HG03521 (cell line): ENCODE measurements around the gene SMARCC1.

Source experiments
- ATAC-seq: cut with Tn5 transposase; IDR thresholded peaks from one replicate; pipeline ENCODE4 v1.9.1; 2021; ENCODE audit warnings: mild to moderate bottlenecking, moderate library complexity; ENCODE audit not compliant: unreplicated experiment

SMARCC1 gene

GRCh38 chr3:47565734-47566550, 215.8 kb downstream of the SMARCC1 start:
- no peak for ATAC-seq

GRCh38 chr3:47556351-47556750, 225.3 kb downstream of the SMARCC1 start:
- no peak for ATAC-seq

- no peak for ATAC-seq
Observed at GRCh38 chr3:47554335-47554734, 227.4 kb downstream of the SMARCC1 start.

DNA sequence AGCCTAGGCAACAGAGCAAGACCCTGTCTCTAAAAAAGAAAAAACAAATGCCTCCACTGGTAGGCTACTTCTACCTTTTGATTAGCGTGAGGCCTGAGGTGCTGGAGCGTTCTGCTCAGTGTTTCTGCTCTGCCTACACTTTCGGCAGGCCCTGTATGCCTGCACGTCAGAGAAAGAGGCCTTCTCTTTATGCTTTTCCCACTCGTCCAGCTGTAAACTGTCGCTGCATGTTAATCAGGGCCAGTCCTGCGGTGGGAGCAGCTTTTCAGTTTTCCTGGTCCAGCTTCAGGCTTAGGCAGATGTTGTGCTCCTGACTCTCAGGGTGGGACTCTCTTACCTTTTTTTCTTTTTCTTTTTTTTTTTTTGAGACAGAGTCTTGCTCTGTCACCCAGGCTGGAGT, 228.3 kb downstream of the SMARCC1 start:
- no peak for ATAC-seq

GRCh38 chr3:47542471-47543173, 239.1 kb downstream of the SMARCC1 start:
- ATAC-seq: no peak

DNA sequence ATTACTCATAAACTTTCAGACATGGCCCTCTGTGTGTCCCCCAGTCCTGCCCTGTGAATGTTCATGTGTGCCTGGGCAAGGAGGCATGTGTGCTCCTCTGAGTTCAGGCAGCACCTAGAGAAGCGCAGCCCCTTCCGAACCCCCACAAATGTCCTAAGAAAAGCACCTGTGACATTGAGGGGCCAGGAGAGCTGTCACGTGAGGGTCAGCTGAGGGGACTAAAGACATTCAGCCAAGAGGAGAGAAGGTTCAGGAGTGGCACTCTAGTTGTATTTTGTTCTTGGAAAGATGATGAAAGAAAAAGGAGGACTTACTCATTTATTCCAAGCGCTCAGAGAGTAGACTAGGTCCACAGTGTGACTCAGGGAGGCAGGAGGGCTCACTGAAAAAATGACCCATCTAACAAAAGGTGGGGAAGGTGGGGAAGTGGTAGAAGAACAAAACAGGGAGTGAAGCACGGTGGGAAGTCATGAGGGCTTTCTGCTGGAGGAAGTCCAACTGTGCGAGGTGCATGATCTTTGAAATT, 240.0 kb downstream of the SMARCC1 start:
- no peak for ATAC-seq

DNA sequence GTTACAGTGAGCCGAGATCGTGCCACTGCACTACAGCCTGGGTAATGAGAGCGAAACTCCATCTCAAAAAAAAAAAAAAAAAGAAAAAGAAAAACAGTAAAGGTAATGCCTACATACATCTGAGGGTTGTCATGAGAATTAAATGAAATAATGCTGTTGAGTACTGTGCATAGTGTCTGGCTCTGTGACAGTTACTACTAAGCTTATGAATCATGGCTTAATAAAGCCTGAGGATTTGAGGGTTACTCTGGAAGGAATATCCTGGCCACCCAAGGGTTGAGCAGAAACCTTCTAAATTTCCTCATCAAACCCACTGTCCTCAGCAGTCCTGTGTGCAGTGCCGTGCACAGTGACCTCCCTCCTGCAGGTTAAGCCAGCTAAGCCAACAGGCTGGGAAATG, 241.4 kb downstream of the SMARCC1 start:
- ATAC-seq: no peak

DNA sequence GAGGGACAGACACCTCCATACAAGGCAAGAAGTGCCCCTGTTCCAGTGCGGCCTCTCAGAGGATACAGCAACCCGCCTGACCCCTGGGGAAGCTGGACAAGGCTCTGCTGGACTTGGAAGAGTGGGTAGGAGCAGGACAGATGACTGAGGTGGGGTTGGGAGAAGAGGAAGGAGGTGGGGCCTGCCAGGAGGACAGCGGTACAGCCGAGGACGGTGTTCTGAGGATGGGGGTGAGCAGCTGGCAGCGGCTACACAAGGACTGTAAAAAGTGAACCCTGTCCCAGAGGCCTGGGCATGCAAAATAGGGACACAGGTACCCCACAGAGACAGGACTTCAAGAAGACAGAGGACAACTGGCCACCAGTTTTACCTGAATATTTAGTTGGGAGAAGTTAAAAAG, 244.7 kb downstream of the SMARCC1 start:
- ATAC-seq: no peak

DNA sequence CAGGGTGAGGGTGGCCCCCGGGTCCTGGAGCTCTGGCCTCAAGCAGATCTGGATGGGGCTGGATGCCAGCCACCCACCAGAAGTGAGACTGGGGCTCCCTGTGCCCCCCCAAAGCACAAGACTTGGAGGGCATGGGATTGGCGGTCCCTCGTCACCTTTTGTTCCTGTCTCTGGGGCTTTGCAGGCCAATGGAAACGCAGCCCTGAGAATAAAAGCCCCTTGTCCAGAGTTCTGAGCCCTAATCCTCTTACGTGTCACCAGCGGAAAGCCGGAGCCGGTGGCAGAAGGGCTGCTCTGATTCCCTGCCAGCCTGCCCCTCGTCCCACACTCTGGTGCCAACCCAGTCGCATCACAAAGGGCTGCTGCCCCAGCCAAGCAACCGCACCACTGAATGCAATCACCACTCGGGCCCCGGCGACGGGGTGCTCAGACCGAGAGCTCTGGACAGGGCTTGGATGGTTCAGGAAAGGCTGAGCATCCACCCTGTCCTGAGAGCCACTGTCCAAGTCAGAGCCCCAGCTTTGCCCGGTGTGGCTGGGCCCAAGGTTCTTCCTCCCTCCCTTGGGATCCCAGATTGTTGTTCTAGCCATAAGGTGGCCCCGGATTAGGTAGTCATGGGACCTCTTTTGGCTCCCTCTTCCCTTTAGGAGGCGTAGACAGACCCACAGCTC, 245.3 kb downstream of the SMARCC1 start:
- ATAC-seq: no peak
